ENCODE results near the gene ZBTB21.

- TF ChIP-seq POLR2A (IDR thresholded peaks at IDR 0.05) (no peak), CTCF (IDR thresholded peaks at IDR 0.05) (no peak)
Observed at GRCh38 chr21:41973427-41973831, 36.7 kb downstream of the ZBTB21 start.
